ENCODE data around the gene CD99. TPM values are rescaled to one million over a fixed set of nuclear protein-coding genes. Genes with fewer than 3 reads are reported as not detected.

Gene CD99
- total and polyA plus RNA-seq, 9 of the 15 experiments (the other 6 are each of a cell fraction or from before 2014, with no cell fraction given) = 5.0 to 55.3 (median 34.5) TPM

DNA sequence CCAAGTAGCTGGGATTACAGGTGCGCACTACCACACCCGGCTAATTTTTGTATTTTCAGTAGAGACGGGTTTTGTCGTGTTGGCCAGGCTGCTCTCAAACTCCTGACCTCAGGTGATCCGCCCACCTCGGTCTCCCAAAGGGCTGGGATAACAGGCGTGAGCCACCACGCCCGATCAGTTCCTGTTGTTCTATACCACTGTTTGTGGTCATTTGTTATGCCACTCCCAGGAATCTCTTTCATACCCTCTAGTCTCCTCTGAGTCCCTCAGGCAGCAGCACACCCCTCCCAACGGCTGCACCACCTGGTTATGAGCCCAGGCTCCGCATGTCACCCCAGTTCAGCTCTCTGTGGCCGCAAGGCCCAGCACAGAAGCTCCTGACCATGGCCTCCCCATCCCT is 17.5 kb upstream of the CD99 start:
- ChIA-PET CTCF (ENCODE audit: low intra/inter-chr PET ratio) (no interaction called here), POLR2A (no interaction called here)
- Histone ChIP-seq H4K20me1 (replicated peaks; ENCODE audit: control insufficient read depth, insufficient read depth, low read length) (no peaks in the 10 kb centered on the region), H3K4me2 (ENCODE audit: insufficient read depth, low read length) (no peak overlapping the region), H3K9ac (ENCODE audit: insufficient read depth in 1 of 2, low read depth in 2 of 2, low read length in 2 of 2) (no peak overlapping the region), H3K36me3 (ENCODE audit: control insufficient read depth, insufficient read depth, low read length) (no peaks in the 10 kb centered on the region), H3K9me3 (replicated peaks; ENCODE audit: control insufficient read depth, insufficient read depth, low read depth, low read length) (no peaks in the 10 kb centered on the region), H3K4me1 (replicated peaks in 1 of 2; ENCODE audit: control insufficient read depth in 2 of 2, insufficient read depth in 2 of 2, low read length in 2 of 2) (no peaks in the 10 kb centered on the region; a peak in 2 of 5 replicates), H3K4me3 (no peak overlapping the region), H3K79me2 (ENCODE audit: control insufficient read depth, insufficient read depth, low read length) (no peaks in the 10 kb centered on the region), H2AFZ (ENCODE audit: low read depth, low read length) (no peak overlapping the region), H3K27me3 (ENCODE audit: control insufficient read depth in 2 of 2, insufficient read depth in 2 of 2, low read length in 2 of 2) (no peaks in the 10 kb centered on the region), H3K27ac (ENCODE audit: extremely low read depth, low read depth, low read length) (no peak overlapping the region), H3K9me1 (ENCODE audit: control insufficient read depth, insufficient read depth, low read length) (no peaks in the 10 kb centered on the region)
- ATAC-seq (no peak), DNase-seq (ENCODE audit: extremely low read depth in 1 of 4, low spot score in 3 of 4) (no peak), FAIRE-seq (no peak)
- WGBS (ENCODE audit: insufficient coverage, low coverage, missing lambda C conversion rate) = 20% methylated on average over 12 of the region's 12 CpGs
- no TSS peak for BruUV-seq (replicated peaks)
- intact Hi-C loops (cut with micrococcal nuclease) = no loop called here
- no peak for TF ChIP-seq ZBTB1 (CRISPR knock-in tag; IDR thresholded peaks at IDR 0.05; ENCODE audit: borderline replicate concordance, low read depth)
- TF ChIP-seq, protein P1, sequence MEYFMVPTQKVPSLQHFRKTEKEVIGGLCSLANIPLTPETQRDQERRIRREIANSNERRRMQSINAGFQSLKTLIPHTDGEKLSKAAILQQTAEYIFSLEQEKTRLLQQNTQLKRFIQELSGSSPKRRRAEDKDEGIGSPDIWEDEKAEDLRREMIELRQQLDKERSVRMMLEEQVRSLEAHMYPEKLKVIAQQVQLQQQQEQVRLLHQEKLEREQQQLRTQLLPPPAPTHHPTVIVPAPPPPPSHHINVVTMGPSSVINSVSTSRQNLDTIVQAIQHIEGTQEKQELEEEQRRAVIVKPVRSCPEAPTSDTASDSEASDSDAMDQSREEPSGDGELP (CRISPR knock-in tag; IDR thresholded peaks at IDR 0.05; ENCODE audit: borderline replicate concordance) = no peak
- no peak for TF ChIP-seq RNF2 (IDR thresholded peaks at IDR 0.05)
- TF ChIP-seq GTF2A2 (tag; IDR thresholded peaks at IDR 0.05) = no peak
- TF ChIP-seq ZKSCAN8 (CRISPR knock-in tag; IDR thresholded peaks at IDR 0.05) = no peak
- no peak for TF ChIP-seq TCFL5 (CRISPR knock-in tag; conservative IDR thresholded peaks at IDR 0.05)
- no peak for TF ChIP-seq TAF15 (IDR thresholded peaks at IDR 0.05; ENCODE audit: low read depth, low read length)
- TF ChIP-seq TAL1 (IDR thresholded peaks at IDR 0.05) = no peak
- TF ChIP-seq SMAD1 (IDR thresholded peaks at IDR 0.05; ENCODE audit: low read depth, low read length, partially characterized antibody) = no peak
- no peak for TF ChIP-seq ZKSCAN1 (IDR thresholded peaks at IDR 0.05; ENCODE audit: low read depth, low read length)
- TF ChIP-seq XRCC3 (IDR thresholded peaks at IDR 0.05) = no peak
- no peak for TF ChIP-seq TOE1 (IDR thresholded peaks at IDR 0.05; ENCODE audit: borderline replicate concordance)
- TF ChIP-seq TOE1 (CRISPR knock-in tag; IDR thresholded peaks at IDR 0.05; ENCODE audit: borderline replicate concordance, low read depth) = no peak
- TF ChIP-seq TEAD1 (CRISPR knock-in tag; IDR thresholded peaks at IDR 0.05) = no peak
- TF ChIP-seq ZNF253 (CRISPR knock-in tag; conservative IDR thresholded peaks at IDR 0.05) = no peak
- no peak for TF ChIP-seq HIVEP1 (CRISPR knock-in tag; IDR thresholded peaks at IDR 0.05)
- TF ChIP-seq, protein P2, sequence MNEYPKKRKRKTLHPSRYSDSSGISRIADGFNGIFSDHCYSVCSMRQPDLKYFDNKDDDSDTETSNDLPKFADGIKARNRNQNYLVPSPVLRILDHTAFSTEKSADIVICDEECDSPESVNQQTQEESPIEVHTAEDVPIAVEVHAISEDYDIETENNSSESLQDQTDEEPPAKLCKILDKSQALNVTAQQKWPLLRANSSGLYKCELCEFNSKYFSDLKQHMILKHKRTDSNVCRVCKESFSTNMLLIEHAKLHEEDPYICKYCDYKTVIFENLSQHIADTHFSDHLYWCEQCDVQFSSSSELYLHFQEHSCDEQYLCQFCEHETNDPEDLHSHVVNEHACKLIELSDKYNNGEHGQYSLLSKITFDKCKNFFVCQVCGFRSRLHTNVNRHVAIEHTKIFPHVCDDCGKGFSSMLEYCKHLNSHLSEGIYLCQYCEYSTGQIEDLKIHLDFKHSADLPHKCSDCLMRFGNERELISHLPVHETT (CRISPR knock-in tag; conservative IDR thresholded peaks at IDR 0.05 in 1 of 2, IDR thresholded peaks at IDR 0.05 in 1 of 2) = no peak
- TF ChIP-seq BRD9 (IDR thresholded peaks at IDR 0.05; ENCODE audit: low read depth, partially characterized antibody) = no peak
- in situ Hi-C loops (cut with MboI) = no loop called here
